H9 (cell line): ENCODE measurements around the gene PRAC2. TPM values are rescaled to one million over a fixed set of nuclear protein-coding genes. Genes with fewer than 3 reads are reported as not detected.
"Not testable (repeated sequence)": the region's sequence is repeated elsewhere in the genome, so short reads cannot be mapped to it uniquely, and the experiment has no call there.

ENCODE experiments used
- DNase-seq: peaks from one replicate; pipeline ENCODE4 v3.0.0-alpha.2; 2017
- H2AFZ ChIP-seq: one replicate; pipeline ENCODE4 v1.6.1; 2013; ENCODE audit warnings: mild to moderate bottlenecking, low read length, control low read depth, moderate library complexity
- H2AK5ac ChIP-seq: 2 replicates; pipeline ENCODE4 v1.6.1; 2013; ENCODE audit warnings: low read length, control low read depth, mixed read lengths; ENCODE audit not compliant: insufficient read length
- H2BK120ac ChIP-seq: one replicate; pipeline ENCODE4 v1.6.1; 2013; ENCODE audit warnings: low read depth, mild to moderate bottlenecking, low read length, control low read depth, inconsistent platforms; ENCODE audit not compliant: poor library complexity, severe bottlenecking
- H2BK12ac ChIP-seq: 2 replicates; pipeline ENCODE4 v1.6.1; 2013; ENCODE audit warnings: low read length, control low read depth, mixed read lengths, low read depth; ENCODE audit not compliant: insufficient read length
- H2BK15ac ChIP-seq: 2 replicates; pipeline ENCODE4 v1.6.1; 2013; ENCODE audit warnings: low read depth, low read length, control low read depth
- H2BK20ac ChIP-seq: one replicate; pipeline ENCODE4 v1.6.1; 2013; ENCODE audit warnings: low read depth, mild to moderate bottlenecking, low read length, control low read depth, inconsistent platforms; ENCODE audit not compliant: poor library complexity, severe bottlenecking
- H2BK5ac ChIP-seq: 2 replicates; pipeline ENCODE4 v1.6.1; 2013; ENCODE audit warnings: low read length, control low read depth, mixed read lengths; ENCODE audit not compliant: insufficient read length
- H3K14ac ChIP-seq: 2 replicates; pipeline ENCODE4 v1.6.1; 2013; ENCODE audit warnings: low read length, control low read depth; ENCODE audit not compliant: insufficient read depth
- H3K18ac ChIP-seq: 2 replicates; pipeline ENCODE4 v1.6.1; 2013; ENCODE audit warnings: low read depth, mild to moderate bottlenecking, mixed read lengths, low read length, control low read depth; ENCODE audit not compliant: insufficient read length
- H3K23ac ChIP-seq: 2 replicates; pipeline ENCODE4 v1.6.1; 2013; ENCODE audit warnings: low read length, control low read depth, mixed read lengths, low read depth; ENCODE audit not compliant: insufficient read length
- H3K23me2 ChIP-seq: 2 replicates; pipeline ENCODE4 v1.6.1; 2013; ENCODE audit warnings: low read depth, mild to moderate bottlenecking, mixed read lengths, low read length, control low read depth; ENCODE audit not compliant: insufficient read length, poor library complexity, severe bottlenecking
- H3K27ac ChIP-seq: 2 replicates; pipeline ENCODE4 v1.5.1; 2013; ENCODE audit warnings: low read length, control low read depth, mixed read lengths, low read depth; ENCODE audit not compliant: insufficient read length
- H3K27me3 ChIP-seq: 2 replicates; pipeline ENCODE4 v1.6.1; 2013; ENCODE audit warnings: low read length, control low read depth, inconsistent platforms; ENCODE audit not compliant: insufficient read depth
- H3K4ac ChIP-seq: 2 replicates; pipeline ENCODE4 v1.6.1; 2013; ENCODE audit warnings: low read depth, mild to moderate bottlenecking, control low read depth, inconsistent platforms, low read length, moderate library complexity
- H3K4me1 ChIP-seq: 2 replicates; pipeline ENCODE4 v1.6.1; 2013; ENCODE audit warnings: low read length, control low read depth, inconsistent platforms; ENCODE audit not compliant: insufficient read depth
- H3K4me2 ChIP-seq: 2 replicates; pipeline ENCODE4 v1.6.1; 2013; ENCODE audit warnings: low read length, control low read depth, mixed read lengths; ENCODE audit not compliant: insufficient read length, insufficient read depth
- H3K56ac ChIP-seq: 2 replicates; pipeline ENCODE4 v1.6.1; 2013; ENCODE audit warnings: low read depth, mild to moderate bottlenecking, mixed read lengths, low read length, control low read depth; ENCODE audit not compliant: insufficient read length
- H3K79me1 ChIP-seq: 2 replicates; pipeline ENCODE4 v1.6.1; 2013; ENCODE audit warnings: low read depth, mild to moderate bottlenecking, moderate library complexity, low read length, control low read depth, inconsistent platforms; ENCODE audit not compliant: insufficient read depth, poor library complexity, severe bottlenecking
- H3K79me2 ChIP-seq: 2 replicates; pipeline ENCODE4 v1.6.1; 2013; ENCODE audit warnings: low read length, control low read depth, inconsistent platforms; ENCODE audit not compliant: insufficient read depth
- H3K9ac ChIP-seq: 2 replicates; pipeline ENCODE4 v1.6.1; 2013; ENCODE audit warnings: low read length, control low read depth, mixed read lengths; ENCODE audit not compliant: insufficient read length; ENCODE audit errors: extremely low read depth
- H3K9me3 ChIP-seq: one replicate; pipeline ENCODE4 v1.6.1; 2013; ENCODE audit warnings: low read depth, low read length, inconsistent platforms; ENCODE audit not compliant: control insufficient read depth
- H3T11ph ChIP-seq: one replicate; pipeline ENCODE4 v1.6.1; 2013; ENCODE audit warnings: mild to moderate bottlenecking, low read length, control low read depth, inconsistent platforms
- H4K20me1 ChIP-seq: one replicate; pipeline ENCODE4 v1.6.1; 2013; ENCODE audit not compliant: control insufficient read depth, insufficient read length, insufficient read depth
- H4K5ac ChIP-seq: 2 replicates; pipeline ENCODE4 v1.6.1; 2013; ENCODE audit warnings: low read depth, mild to moderate bottlenecking, mixed read lengths, low read length, control low read depth; ENCODE audit not compliant: insufficient read length
- H4K8ac ChIP-seq: replicated peaks from 2 replicates; pipeline ENCODE4 v1.6.1; 2013; ENCODE audit warnings: low read length, control low read depth, mixed read lengths, low read depth; ENCODE audit not compliant: insufficient read length
- H4K91ac ChIP-seq: 2 replicates; pipeline ENCODE4 v1.6.1; 2013; ENCODE audit warnings: low read depth, mild to moderate bottlenecking, moderate library complexity, mixed read lengths, low read length, control low read depth; ENCODE audit not compliant: insufficient read length
- H3K27ac Mint-ChIP-seq, 3 experiments: 2 replicates in 2 of 3; 3 replicates in 1 of 3; pipeline ENCODE4 v1.8.0; 2020 to 2021; ENCODE audit warnings: mixed read lengths in 3 of 3, mild to moderate bottlenecking in 1 of 3, moderate library complexity in 1 of 3
- H3K27me3 Mint-ChIP-seq: 2 replicates; pipeline ENCODE4 v1.8.0; 2021; ENCODE audit warnings: low read depth, mild to moderate bottlenecking, moderate library complexity, mixed read lengths
- H3K36me3 Mint-ChIP-seq, 3 experiments: 2 replicates in 2 of 3; 3 replicates in 1 of 3; pipeline ENCODE4 v1.8.0; 2020 to 2021; ENCODE audit warnings: low read depth in 3 of 3, mixed read lengths in 3 of 3; ENCODE audit not compliant: insufficient read depth in 1 of 3
- H3K4me1 Mint-ChIP-seq, 2 experiments: 2 replicates each; pipeline ENCODE4 v1.8.0; 2020; ENCODE audit warnings: mixed read lengths in 2 of 2
- H3K4me3 Mint-ChIP-seq, 2 experiments: 2 replicates in 1 of 2; 3 replicates in 1 of 2; pipeline ENCODE4 v1.8.0; 2020 to 2021; ENCODE audit warnings: mild to moderate bottlenecking in 2 of 2, mixed read lengths in 2 of 2, moderate library complexity in 1 of 2
- H3K9me3 Mint-ChIP-seq, 2 experiments: 2 replicates in 1 of 2; 3 replicates in 1 of 2; pipeline ENCODE4 v1.8.0; 2020; ENCODE audit warnings: mild to moderate bottlenecking in 2 of 2, mixed read lengths in 2 of 2, moderate library complexity in 1 of 2
- CTCF ChIP-seq: fragments of 200-600 bp; sonication (generic); conservative IDR thresholded peaks from 3 replicates; pipeline ENCODE4 v1.8.0; 2021; ENCODE audit warnings: antibody characterized with exemption, mild to moderate bottlenecking
- WGBS: extraction: QIAGEN DNeasy Blood & Tissue Kit; methylation state at CpG from one replicate; pipeline ENCODE4 v1.1.7; 2013; ENCODE audit warnings: missing lambda C conversion rate, low lambda C conversion rate, mixed read lengths; ENCODE audit not compliant: insufficient read length; ENCODE audit errors: extremely low coverage; 5-methylcytosine and 5-hydroxymethylcytosine counted together
- total RNA-seq: library from RNA; stranded (reverse); gene quantifications from 2 replicates; pipeline ENCODE4 v1.2.1, GENCODE V29; 2021

Gene PRAC2
- total RNA-seq, 1 experiment from 2014 or later, result not detected

GRCh38 chr17:48715496-48716399, 7.2 kb upstream of the PRAC2 start:
- Histone ChIP-seq H2BK5ac (no peak overlapping the region), H4K20me1 (no peaks in the 10 kb centered on the region), H2BK120ac (no peak overlapping the region), H2AK5ac (no peak overlapping the region), H3K4ac (no peak overlapping the region), H4K5ac (no peak overlapping the region), H3K9me3 (no peaks in the 10 kb centered on the region), H3K9ac (no peak overlapping the region), H3K4me1 (0 out of 2 replicates have a peak, but pooled peaks cover 2% of the 10 kb centered on the region), H4K91ac (no peak overlapping the region), H4K8ac (no peak overlapping the region), H2BK15ac (no peak overlapping the region), H3K14ac (no peak overlapping the region), H3K27me3 (peaks cover 41% of the 10 kb centered on the region), H2AFZ (no peak overlapping the region), H3K23ac (no peak overlapping the region), H3K27ac (no peak overlapping the region), H3K23me2 (peaks cover 8% of the 10 kb centered on the region), H3K56ac (no peak overlapping the region), H2BK12ac (no peak overlapping the region), H3K79me2 (no peaks in the 10 kb centered on the region), H2BK20ac (no peak overlapping the region), H3K4me2 (no peak overlapping the region), H3K18ac (no peak overlapping the region), H3T11ph (no peak overlapping the region), H3K79me1 (no peaks in the 10 kb centered on the region)
- TF ChIP-seq CTCF, result no peak
- H3K9me3 Mint-ChIP-seq, result peaks cover 0 to 5% of the 10 kb centered on the region in 2 experiments; a peak in 2 of 5 replicates
- no peak for DNase-seq
- peaks cover 24 to 29% of the 10 kb centered on the region in 2 experiments for H3K4me1 Mint-ChIP-seq
- peaks cover 100% of the 10 kb centered on the region for H3K27me3 Mint-ChIP-seq
- no peak overlapping the region for H3K4me3 Mint-ChIP-seq
- H3K27ac Mint-ChIP-seq, result no peak overlapping the region
- no peaks in the 10 kb centered on the region for H3K36me3 Mint-ChIP-seq
- WGBS, result no CpG with 5 or more reads among the region's 5 CpGs

GRCh38 chr17:48716549-48716948, 6.4 kb upstream of the PRAC2 start:
- not testable (repeated sequence) for H3K9me3 ChIP-seq, H4K5ac ChIP-seq, H4K20me1 ChIP-seq, H3K4ac ChIP-seq, H2AK5ac ChIP-seq, H3K56ac ChIP-seq, H3K23me2 ChIP-seq, H3K27ac ChIP-seq, H3K9ac ChIP-seq, H4K91ac ChIP-seq, H2AFZ ChIP-seq, H2BK5ac ChIP-seq, H2BK15ac ChIP-seq, H2BK120ac ChIP-seq, H3T11ph ChIP-seq, H2BK12ac ChIP-seq, H3K79me2 ChIP-seq, H3K4me2 ChIP-seq, H3K27ac Mint-ChIP-seq, H3K79me1 ChIP-seq, H3K4me3 Mint-ChIP-seq, H4K8ac ChIP-seq, H3K18ac ChIP-seq, H3K36me3 Mint-ChIP-seq, H3K23ac ChIP-seq, H2BK20ac ChIP-seq, H3K14ac ChIP-seq, H3K4me1 ChIP-seq, H3K9me3 Mint-ChIP-seq
- Mint-ChIP-seq H3K4me1 (peaks cover 27 to 32% of the 10 kb centered on the region in 2 experiments), H3K27me3 (peaks cover 100% of the 10 kb centered on the region)
- H3K27me3 ChIP-seq, result peaks cover 49% of the 10 kb centered on the region
- peak; percentile 3 for DNase-seq
- WGBS, result no CpG with 5 or more reads among the region's 3 CpGs
